A204.1 (cell line): Measurements from ENCODE around the gene HIGD1A.

Experiments used
- FAIRE-seq: peaks from 2 replicates; lab custom pipeline; 2012; peaks lifted over from hg19 to GRCh38; lab: Jason Lieb, UNC

The HIGD1A gene

DNA sequence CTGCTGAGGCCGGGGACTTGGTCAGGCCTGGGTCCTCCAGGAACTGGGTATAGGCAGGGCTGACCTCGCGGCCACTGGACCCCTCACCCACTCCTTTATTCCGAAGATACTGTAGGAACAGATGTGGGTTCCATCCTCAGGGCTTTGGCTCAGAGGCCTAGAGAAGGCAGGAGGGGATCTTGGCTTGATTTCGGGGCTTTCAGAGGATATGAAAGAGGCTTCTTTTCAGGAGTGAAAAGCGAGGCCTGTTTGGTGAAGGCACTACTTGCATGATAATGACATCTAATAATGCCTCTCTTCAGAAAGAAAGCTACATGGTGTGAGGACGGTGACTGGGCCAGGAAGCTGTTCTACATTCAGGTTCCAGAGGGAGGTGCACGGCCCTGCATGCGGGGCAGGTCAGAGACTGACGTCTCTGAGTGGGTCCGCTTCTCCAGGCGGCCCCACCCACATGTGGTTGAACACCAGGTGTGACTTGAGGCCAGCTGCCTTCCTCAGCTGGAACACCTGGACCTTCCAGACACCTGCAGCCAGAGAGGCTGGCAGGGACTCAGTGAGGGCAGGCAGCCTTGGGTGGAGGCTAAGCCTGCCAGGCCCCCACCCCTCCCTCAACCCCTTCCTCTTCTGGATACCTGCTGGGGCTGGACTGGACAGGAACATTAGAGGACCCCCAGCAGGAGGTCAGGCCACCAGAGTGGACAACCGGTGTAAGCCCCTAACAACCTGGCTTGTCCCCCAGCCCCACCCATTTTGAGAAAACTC lies 70.6 kb downstream of the HIGD1A start:
- FAIRE-seq: no peak
